ENCODE measurements around the gene TMEM183A.

DNA sequence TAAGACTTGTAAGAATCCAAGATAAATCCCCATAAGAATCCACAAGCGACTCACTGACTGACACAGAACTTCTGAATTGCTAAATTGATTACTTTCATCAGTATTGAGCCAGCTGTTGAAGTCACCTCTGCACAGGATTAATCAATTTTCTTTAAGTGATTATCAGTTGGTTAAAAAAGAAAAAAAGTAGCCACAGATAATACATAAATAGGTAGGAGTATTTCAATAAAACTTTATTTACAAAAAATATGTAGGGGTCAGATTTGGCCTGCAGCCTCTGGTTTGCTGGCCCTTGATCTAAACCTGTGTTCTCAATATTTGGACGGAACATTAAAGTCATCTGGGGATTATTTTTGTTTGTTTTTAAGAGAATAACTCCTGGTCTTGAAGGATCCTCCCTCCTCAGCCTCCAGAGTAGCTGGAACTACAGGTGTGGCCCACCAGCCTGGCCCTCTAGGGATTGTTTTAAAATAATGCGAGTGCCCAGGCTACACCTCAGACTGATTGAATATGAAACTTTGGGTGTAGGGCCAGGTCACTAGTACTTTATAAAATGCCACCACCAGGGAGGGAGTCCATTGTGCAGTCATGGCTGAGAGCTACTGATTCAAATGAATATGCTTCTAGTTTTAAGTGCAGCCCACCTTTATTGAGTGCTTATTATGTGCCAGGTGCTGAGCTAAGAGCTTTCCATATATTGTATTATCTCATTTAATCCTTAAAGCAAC is 6.8 kb upstream of the TMEM183A start:
- TF ChIP-seq, protein P1, sequence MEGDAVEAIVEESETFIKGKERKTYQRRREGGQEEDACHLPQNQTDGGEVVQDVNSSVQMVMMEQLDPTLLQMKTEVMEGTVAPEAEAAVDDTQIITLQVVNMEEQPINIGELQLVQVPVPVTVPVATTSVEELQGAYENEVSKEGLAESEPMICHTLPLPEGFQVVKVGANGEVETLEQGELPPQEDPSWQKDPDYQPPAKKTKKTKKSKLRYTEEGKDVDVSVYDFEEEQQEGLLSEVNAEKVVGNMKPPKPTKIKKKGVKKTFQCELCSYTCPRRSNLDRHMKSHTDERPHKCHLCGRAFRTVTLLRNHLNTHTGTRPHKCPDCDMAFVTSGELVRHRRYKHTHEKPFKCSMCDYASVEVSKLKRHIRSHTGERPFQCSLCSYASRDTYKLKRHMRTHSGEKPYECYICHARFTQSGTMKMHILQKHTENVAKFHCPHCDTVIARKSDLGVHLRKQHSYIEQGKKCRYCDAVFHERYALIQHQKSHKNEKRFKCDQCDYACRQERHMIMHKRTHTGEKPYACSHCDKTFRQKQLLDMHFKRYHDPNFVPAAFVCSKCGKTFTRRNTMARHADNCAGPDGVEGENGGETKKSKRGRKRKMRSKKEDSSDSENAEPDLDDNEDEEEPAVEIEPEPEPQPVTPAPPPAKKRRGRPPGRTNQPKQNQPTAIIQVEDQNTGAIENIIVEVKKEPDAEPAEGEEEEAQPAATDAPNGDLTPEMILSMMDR (IDR thresholded peaks at IDR 0.05), result no peak
- TF ChIP-seq POLR2A (IDR thresholded peaks at IDR 0.05), result no peak
